Measurements from ENCODE around the gene IQGAP3.

The IQGAP3 gene

DNA sequence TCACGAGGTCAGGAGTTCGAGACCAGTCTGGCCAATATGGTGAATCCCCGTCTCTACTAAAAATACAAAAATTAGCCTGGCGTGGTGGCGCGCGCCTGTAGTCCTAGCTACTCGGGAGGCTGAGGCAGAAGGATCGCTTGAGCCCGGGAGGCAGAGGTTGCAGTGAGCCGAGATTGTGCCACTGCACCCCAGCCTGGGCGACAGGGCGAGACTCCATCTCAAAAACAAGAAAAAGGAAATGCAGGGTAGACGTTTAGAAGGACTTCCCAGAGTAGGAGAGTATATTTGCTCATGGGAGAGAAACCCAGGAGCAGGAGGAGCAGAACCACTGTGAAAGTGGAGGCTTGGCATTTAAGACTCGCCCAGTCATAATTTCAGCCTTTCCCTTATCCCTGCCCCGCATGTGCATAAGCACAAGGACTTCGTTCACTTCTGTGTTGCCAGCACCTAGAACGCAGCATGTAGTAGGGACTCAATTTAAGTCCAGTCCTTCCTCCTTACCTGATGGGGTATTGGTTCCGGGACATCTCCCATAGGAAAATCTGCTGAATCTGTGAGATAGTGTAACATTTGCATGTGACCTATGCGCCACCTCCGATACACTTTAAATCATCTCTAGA, 66.6 kb downstream of the IQGAP3 start:
- Histone ChIP-seq H3K4me2 (ENCODE audit: low read length) (peak overlapping the region; percentile 85), H3K36me3 (ENCODE audit: insufficient read depth, low read length) (no peaks in the 10 kb centered on the region), H3K4me3 (ENCODE audit: low read length) (peak overlapping the region; percentile 48), H3K9ac (ENCODE audit: low read depth, low read length) (peak overlapping the region; percentile 97), H3K4me1 (ENCODE audit: control insufficient read depth, insufficient read depth, low read length) (peaks cover 69% of the 10 kb centered on the region), H3K9me3 (replicated peaks; ENCODE audit: low read length) (no peaks in the 10 kb centered on the region), H3K27me3 (ENCODE audit: control insufficient read depth, insufficient read depth, low read length) (no peaks in the 10 kb centered on the region)

DNA sequence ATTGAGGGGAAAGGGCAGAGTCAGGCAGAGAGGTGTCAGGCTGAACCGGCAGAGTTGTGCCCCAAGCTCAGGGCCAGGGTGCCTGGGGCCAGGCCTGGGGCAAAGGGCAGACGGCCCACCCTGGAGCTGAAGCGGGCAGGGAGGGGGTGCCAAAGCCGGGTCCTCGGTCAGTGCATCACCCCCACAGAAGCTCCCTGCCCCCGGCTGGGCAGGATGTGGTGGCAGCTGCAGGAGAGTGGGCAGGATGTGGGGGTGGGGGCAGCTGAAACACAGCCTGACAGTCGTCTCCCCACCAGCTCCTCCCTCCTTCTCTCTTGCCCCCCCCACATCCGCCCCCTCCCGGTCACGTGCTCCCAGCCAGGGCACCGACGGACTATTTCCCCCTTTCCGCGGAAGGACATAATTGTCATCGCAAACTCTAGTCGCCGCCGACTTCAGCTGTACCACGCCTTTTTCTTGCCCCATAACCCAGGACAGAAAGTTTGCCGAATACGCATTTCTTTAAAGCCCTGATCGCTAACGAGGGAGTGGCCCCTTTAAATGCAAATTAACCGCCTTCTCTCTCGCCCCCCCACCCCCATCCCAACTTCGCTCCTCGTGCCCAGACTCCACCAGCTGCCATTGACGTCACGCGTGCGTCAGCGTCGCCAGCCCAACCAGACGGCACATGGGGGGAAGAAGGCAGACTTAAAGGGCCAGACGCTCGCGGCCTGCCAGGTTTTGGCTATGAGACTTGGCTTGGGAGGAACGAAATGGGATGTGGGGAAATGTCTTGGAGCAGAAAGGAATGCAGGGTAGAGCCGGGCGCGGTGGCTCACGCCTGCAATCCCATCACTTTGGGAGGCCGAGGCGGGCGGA, 67.3 kb downstream of the IQGAP3 start:
- Histone ChIP-seq H3K4me1 (ENCODE audit: control insufficient read depth, insufficient read depth, low read length) (peaks cover 62% of the 10 kb centered on the region), H3K4me2 (ENCODE audit: low read length) (peak overlapping the region; percentile 85), H3K27me3 (ENCODE audit: control insufficient read depth, insufficient read depth, low read length) (no peaks in the 10 kb centered on the region), H3K9ac (ENCODE audit: low read depth, low read length) (peak overlapping the region; percentile 97), H3K9me3 (replicated peaks; ENCODE audit: low read length) (no peaks in the 10 kb centered on the region), H3K36me3 (ENCODE audit: insufficient read depth, low read length) (no peaks in the 10 kb centered on the region), H3K4me3 (ENCODE audit: low read length) (peak overlapping the region; percentile 65)

GRCh38 chr1:156504438-156504813, 67.9 kb downstream of the IQGAP3 start:
- H3K36me3 ChIP-seq (ENCODE audit: insufficient read depth, low read length), result no peaks in the 10 kb centered on the region
- peaks cover 59% of the 10 kb centered on the region for H3K4me1 ChIP-seq (ENCODE audit: control insufficient read depth, insufficient read depth, low read length)
- no peaks in the 10 kb centered on the region for H3K27me3 ChIP-seq (ENCODE audit: control insufficient read depth, insufficient read depth, low read length)
- no peaks in the 10 kb centered on the region for H3K9me3 ChIP-seq (replicated peaks; ENCODE audit: low read length)
- H3K9ac ChIP-seq (ENCODE audit: low read depth, low read length), result peak overlapping the region; percentile 97
- peak overlapping the region; percentile 53 for H3K4me3 ChIP-seq (ENCODE audit: low read length)
- peak overlapping the region; percentile 85 for H3K4me2 ChIP-seq (ENCODE audit: low read length)

DNA sequence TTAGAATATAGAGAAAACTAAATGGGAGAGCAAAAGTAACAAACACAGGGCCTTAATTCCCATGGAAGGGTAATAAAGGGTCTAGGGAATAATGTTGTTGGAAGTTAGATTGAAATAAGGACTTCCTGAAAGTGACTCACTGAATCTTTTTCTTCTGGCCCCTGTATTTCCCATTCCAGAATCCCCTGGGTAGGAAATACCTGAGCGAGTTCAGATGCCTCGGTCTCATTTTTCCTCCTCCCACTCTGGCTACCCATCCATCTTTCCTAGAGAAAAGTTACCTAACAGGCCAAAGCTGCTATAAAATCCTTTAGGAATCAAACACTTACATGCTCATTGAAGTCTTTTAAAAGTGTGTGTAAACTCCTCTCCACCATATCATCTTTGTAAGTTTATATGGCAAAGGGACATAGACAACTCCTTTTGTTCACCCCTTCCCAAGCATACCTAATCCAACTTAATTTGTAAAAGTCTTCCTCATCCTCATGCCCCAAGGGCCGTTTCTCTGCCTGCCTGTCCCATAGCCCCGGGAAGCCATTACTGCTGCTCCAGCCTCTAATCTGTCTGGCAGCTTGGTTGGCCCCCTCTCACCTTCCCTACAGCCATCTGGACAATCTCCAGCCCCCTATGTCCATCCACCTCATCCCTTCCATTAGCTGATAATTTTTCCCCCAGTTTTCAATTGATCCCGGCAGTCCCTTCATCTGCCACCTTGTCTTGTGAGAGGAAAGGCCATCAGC, 68.5 kb downstream of the IQGAP3 start:
- H3K4me3 ChIP-seq (ENCODE audit: low read length), result peak overlapping the region; percentile 56
- H3K9me3 ChIP-seq (replicated peaks; ENCODE audit: low read length), result no peaks in the 10 kb centered on the region
- peak overlapping the region; percentile 85 for H3K4me2 ChIP-seq (ENCODE audit: low read length)
- no peaks in the 10 kb centered on the region for H3K36me3 ChIP-seq (ENCODE audit: insufficient read depth, low read length)
- H3K27me3 ChIP-seq (ENCODE audit: control insufficient read depth, insufficient read depth, low read length), result no peaks in the 10 kb centered on the region
- H3K9ac ChIP-seq (ENCODE audit: low read depth, low read length), result peak overlapping the region; percentile 97
- H3K4me1 ChIP-seq (ENCODE audit: control insufficient read depth, insufficient read depth, low read length), result peaks cover 57% of the 10 kb centered on the region

- peak overlapping the region; percentile 97 for H3K9ac ChIP-seq (ENCODE audit: low read depth, low read length)
- no peaks in the 10 kb centered on the region for H3K27me3 ChIP-seq (ENCODE audit: control insufficient read depth, insufficient read depth, low read length)
- no peaks in the 10 kb centered on the region for H3K9me3 ChIP-seq (replicated peaks; ENCODE audit: low read length)
- H3K4me2 ChIP-seq (ENCODE audit: low read length), result peak overlapping the region; percentile 85
- peak overlapping the region; percentile 56 for H3K4me3 ChIP-seq (ENCODE audit: low read length)
- no peaks in the 10 kb centered on the region for H3K36me3 ChIP-seq (ENCODE audit: insufficient read depth, low read length)
- peaks cover 57% of the 10 kb centered on the region for H3K4me1 ChIP-seq (ENCODE audit: control insufficient read depth, insufficient read depth, low read length)
These were observed 69.3 kb downstream of the IQGAP3 start for GRCh38 chr1:156502894-156503697.

DNA sequence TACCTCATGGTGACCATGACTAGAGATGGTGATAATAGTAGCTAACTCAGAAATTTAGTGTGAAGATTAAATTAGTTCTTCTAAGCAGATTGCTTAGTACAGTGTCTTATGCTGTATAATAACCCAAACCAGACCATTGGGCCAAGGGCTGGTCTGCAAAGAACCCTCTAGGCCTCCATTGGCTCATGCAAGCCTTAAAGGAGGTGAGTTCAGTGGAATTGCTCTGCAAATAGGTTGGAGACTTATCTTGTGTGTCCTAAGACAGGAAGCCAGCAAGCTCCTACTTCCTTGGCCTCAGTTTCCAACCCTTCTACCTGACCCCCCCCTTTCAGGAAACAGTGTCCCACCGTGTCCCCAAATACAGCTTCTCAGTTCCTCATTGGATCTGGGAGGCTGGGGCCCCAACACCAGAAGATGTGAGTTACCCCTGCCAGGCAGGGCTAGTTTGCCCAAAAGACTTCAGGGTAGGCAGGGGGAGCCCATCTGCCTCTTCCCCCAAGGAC, 69.9 kb downstream of the IQGAP3 start:
- Histone ChIP-seq H3K4me1 (ENCODE audit: control insufficient read depth, insufficient read depth, low read length) (peaks cover 61% of the 10 kb centered on the region), H3K36me3 (ENCODE audit: insufficient read depth, low read length) (no peaks in the 10 kb centered on the region), H3K9me3 (replicated peaks; ENCODE audit: low read length) (no peaks in the 10 kb centered on the region), H3K27me3 (ENCODE audit: control insufficient read depth, insufficient read depth, low read length) (no peaks in the 10 kb centered on the region), H3K4me3 (ENCODE audit: low read length) (peak overlapping the region; percentile 43), H3K9ac (ENCODE audit: low read depth, low read length) (peak overlapping the region; percentile 97), H3K4me2 (ENCODE audit: low read length) (peak overlapping the region; percentile 85)

GRCh38 chr1:156500793-156501506, 71.4 kb downstream of the IQGAP3 start:
- Histone ChIP-seq H3K4me1 (ENCODE audit: control insufficient read depth, insufficient read depth, low read length) (peaks cover 76% of the 10 kb centered on the region), H3K4me3 (ENCODE audit: low read length) (peak overlapping the region; percentile 89), H3K9ac (ENCODE audit: low read depth, low read length) (peak overlapping the region; percentile 99), H3K9me3 (replicated peaks; ENCODE audit: low read length) (no peaks in the 10 kb centered on the region), H3K4me2 (ENCODE audit: low read length) (peak overlapping the region; percentile 94), H3K36me3 (ENCODE audit: insufficient read depth, low read length) (no peaks in the 10 kb centered on the region), H3K27me3 (ENCODE audit: control insufficient read depth, insufficient read depth, low read length) (no peaks in the 10 kb centered on the region)

GRCh38 chr1:156500543-156500792, 71.9 kb downstream of the IQGAP3 start, which contains the start of gene MEF2D:
Gene MEF2D (minus strand): TSS chr1:156500775. CDS start chr1:156483292, 17,483 bp downstream.
- Histone ChIP-seq H3K27me3 (ENCODE audit: control insufficient read depth, insufficient read depth, low read length) (no peaks in the 10 kb centered on the region), H3K36me3 (ENCODE audit: insufficient read depth, low read length) (no peaks in the 10 kb centered on the region), H3K9me3 (replicated peaks; ENCODE audit: low read length) (no peaks in the 10 kb centered on the region), H3K4me2 (ENCODE audit: low read length) (peak within 1 kb of the TSS; percentile 94), H3K4me3 (ENCODE audit: low read length) (peak within 1 kb of the TSS; percentile 89), H3K9ac (ENCODE audit: low read depth, low read length) (peak within 1 kb of the TSS; percentile 99), H3K4me1 (ENCODE audit: control insufficient read depth, insufficient read depth, low read length) (peaks cover 76% of the 10 kb centered on the region)

DNA sequence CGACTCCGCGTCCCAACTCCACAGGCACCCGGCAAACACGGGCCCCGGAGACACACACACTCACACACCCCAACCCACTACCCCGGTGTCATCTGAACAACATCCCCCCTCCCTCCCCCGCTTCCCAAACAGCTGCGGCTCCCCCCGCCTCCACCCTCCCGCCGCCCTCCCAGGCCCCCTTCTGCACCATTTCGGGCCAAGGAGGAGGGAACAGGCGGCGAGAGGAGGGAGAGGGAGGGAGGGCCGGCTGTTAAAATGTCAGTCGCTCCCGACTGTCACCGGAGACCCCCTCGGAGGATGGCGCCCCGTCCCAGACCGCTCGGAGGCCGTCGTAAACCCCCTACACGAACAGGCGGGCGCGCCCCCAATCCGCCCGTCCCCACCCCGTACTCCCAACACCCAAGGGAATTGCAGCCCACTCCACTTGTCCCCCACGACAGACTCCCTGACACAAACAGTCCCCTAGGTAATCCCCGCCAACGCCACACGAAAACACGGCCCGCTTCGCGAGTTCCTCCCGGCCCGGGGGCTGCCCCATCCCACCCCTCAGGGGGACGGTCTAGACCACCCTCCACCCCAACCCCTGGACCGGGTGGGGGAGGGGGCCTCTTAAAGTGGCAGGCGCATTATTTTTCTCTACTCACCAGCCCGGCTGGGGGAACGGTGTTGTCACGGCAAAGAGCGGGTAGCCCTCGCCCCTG, 72.4 kb downstream of the IQGAP3 start:
- H3K36me3 ChIP-seq (ENCODE audit: insufficient read depth, low read length), result peaks cover 5% of the 10 kb centered on the region
- peak overlapping the region; percentile 89 for H3K4me3 ChIP-seq (ENCODE audit: low read length)
- H3K27me3 ChIP-seq (ENCODE audit: control insufficient read depth, insufficient read depth, low read length), result no peaks in the 10 kb centered on the region
- H3K4me2 ChIP-seq (ENCODE audit: low read length), result peak overlapping the region; percentile 92
- no peaks in the 10 kb centered on the region for H3K9me3 ChIP-seq (replicated peaks; ENCODE audit: low read length)
- peak overlapping the region; percentile 99 for H3K9ac ChIP-seq (ENCODE audit: low read depth, low read length)
- H3K4me1 ChIP-seq (ENCODE audit: control insufficient read depth, insufficient read depth, low read length), result peaks cover 78% of the 10 kb centered on the region

DNA sequence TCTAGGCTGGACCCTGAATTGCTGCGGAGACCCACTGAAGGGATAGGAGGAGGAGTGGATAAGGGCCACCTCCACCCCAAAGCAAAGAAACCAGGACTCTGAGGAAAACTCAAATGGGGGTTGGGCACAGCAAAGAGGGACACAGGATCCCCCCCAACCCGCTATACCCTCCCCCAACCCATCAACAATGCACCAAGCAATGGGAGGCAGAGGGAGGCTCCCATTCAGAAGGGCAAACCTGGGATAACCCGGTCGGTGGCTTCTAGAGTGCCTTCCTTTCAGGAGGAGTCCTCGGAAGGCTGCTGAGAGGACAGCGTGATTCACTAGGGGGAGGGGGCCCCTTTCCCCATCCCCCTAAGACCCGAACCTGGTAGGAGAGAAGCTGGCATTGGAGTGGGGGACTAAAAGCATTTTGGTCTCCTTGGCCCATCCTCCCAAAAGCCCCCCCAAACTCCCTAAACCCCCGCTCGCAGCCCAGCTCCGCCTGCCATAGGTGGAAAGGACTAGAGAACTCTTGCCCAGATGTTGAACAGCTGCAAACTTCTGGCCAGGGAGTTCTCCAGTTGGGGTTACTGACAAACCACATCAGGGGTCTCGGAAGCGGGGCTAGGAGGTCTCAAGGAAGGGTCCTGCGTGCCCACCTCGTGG, 73.0 kb downstream of the IQGAP3 start:
- Histone ChIP-seq H3K4me1 (ENCODE audit: control insufficient read depth, insufficient read depth, low read length) (peaks cover 73% of the 10 kb centered on the region), H3K27me3 (ENCODE audit: control insufficient read depth, insufficient read depth, low read length) (no peaks in the 10 kb centered on the region), H3K36me3 (ENCODE audit: insufficient read depth, low read length) (peaks cover 7% of the 10 kb centered on the region), H3K9ac (ENCODE audit: low read depth, low read length) (peak overlapping the region; percentile 99), H3K4me2 (ENCODE audit: low read length) (peak overlapping the region; percentile 92), H3K9me3 (replicated peaks; ENCODE audit: low read length) (no peaks in the 10 kb centered on the region), H3K4me3 (ENCODE audit: low read length) (peak overlapping the region; percentile 89)
